B cell (primary cell): ENCODE measurements around the gene CCNYL1. TPM values are rescaled to one million over a fixed set of nuclear protein-coding genes. Genes with fewer than 3 reads are reported as not detected.

Experiments
- ATAC-seq: fragments of 200-7000 bp; cut with Tn5 transposase; one replicate; pipeline ENCODE4 v1.10.0; 2021; ENCODE audit warnings: low read depth, mild to moderate bottlenecking, moderate number of reproducible peaks, moderate library complexity
- CTCF ChIA-PET: fragments of 350-600 bp; sonication (Branson Sonifier 250); formaldehyde crosslinking; loops from one replicate; lab custom pipeline; 2021; ENCODE audit warnings: antibody characterized with exemption, inconsistent platforms; lab: Charles Lee
- POLR2A ChIA-PET: fragments of 350-600 bp; sonication (Branson Sonifier 250); formaldehyde crosslinking; loops from one replicate; lab custom pipeline; 2021; ENCODE audit warnings: antibody characterized with exemption; lab: Charles Lee
- DNase-seq: peaks from one replicate; pipeline ENCODE4 v3.0.0; 2013
- H2AFZ ChIP-seq: 2 replicates; pipeline ENCODE4 v1.6.1; 2012; ENCODE audit warnings: mild to moderate bottlenecking, low read depth, low read length; ENCODE audit not compliant: insufficient read depth, poor library complexity, severe bottlenecking
- H3K27ac ChIP-seq, 2 donors: 1 replicate in 1 of 2; 2 replicates in 1 of 2; pipeline ENCODE4 v1.5.1; 2012 to 2013; ENCODE audit warnings: low read length in 2 of 2, mild to moderate bottlenecking in 2 of 2, moderate library complexity in 1 of 2
- H3K27me3 ChIP-seq, 4 experiments: fragments of 200-600 bp in 1 of 4; sonication (generic) in 1 of 4; replicated peaks in 1 of 4; 1 replicate in 2 of 4; 2 replicates in 2 of 4; pipeline versions ENCODE4 v1.6.1 to v1.7.0; 2013 to 2016; ENCODE audit warnings: low read length in 3 of 4, mild to moderate bottlenecking in 2 of 4, mixed read lengths in 1 of 4, moderate library complexity in 1 of 4; ENCODE audit not compliant: insufficient read depth in 4 of 4, control insufficient read depth in 3 of 4; ENCODE audit errors: control extremely low read depth in 1 of 4
- H3K36me3 ChIP-seq, 2 experiments: replicated peaks in 1 of 2; 1 replicate in 1 of 2; 2 replicates in 1 of 2; pipeline versions ENCODE4 v1.6.1 to v1.7.1; 2013; ENCODE audit warnings: low read length in 1 of 2; ENCODE audit not compliant: insufficient read depth in 2 of 2, control insufficient read depth in 1 of 2; ENCODE audit errors: control extremely low read depth in 1 of 2, extremely low read depth in 1 of 2
- H3K4me1 ChIP-seq, 2 donors: fragments of 200-600 bp in 1 of 2; sonication (generic) in 1 of 2; 1 replicate in 1 of 2; 2 replicates in 1 of 2; pipeline versions ENCODE4 v1.5.1 to v1.6.1; 2013 to 2017; ENCODE audit warnings: low read length in 2 of 2; ENCODE audit not compliant: control insufficient read depth in 2 of 2, insufficient read depth in 2 of 2
- H3K4me2 ChIP-seq: replicated peaks from 2 replicates; pipeline ENCODE3; 2012; ENCODE audit warnings: mild to moderate bottlenecking, low read depth, low read length; ENCODE audit not compliant: poor library complexity, severe bottlenecking
- H3K4me3 ChIP-seq, 5 experiments: fragments of 200-600 bp in 1 of 5; sonication (generic) in 1 of 5; 1 replicate in 3 of 5; 2 replicates in 2 of 5; pipeline versions ENCODE4 v1.5.1 to v1.7.0; 2011 to 2016; ENCODE audit warnings: low read length in 4 of 5, mild to moderate bottlenecking in 4 of 5, low read depth in 2 of 5, control low read depth in 1 of 5, moderate library complexity in 1 of 5; ENCODE audit not compliant: insufficient read depth in 1 of 5; ENCODE audit errors: control extremely low read depth in 1 of 5, extremely low read depth in 1 of 5
- H3K79me2 ChIP-seq: fragments of 200-600 bp; sonication (generic); one replicate; pipeline ENCODE4 v1.6.0; 2016; ENCODE audit warnings: low read length; ENCODE audit not compliant: control insufficient read depth, insufficient read depth
- H3K9ac ChIP-seq: fragments of 200-600 bp; sonication (generic); 2 replicates; pipeline ENCODE4 v1.6.1; 2017; ENCODE audit warnings: mild to moderate bottlenecking, low read length, moderate library complexity
- H3K9me3 ChIP-seq, 3 donors: one replicate each; pipeline versions ENCODE4 v1.6.1 to v1.7.1; 2013; ENCODE audit warnings: low read length in 2 of 3; ENCODE audit not compliant: control insufficient read depth in 2 of 3, insufficient read depth in 1 of 3; ENCODE audit errors: control extremely low read depth in 1 of 3
- H4K20me1 ChIP-seq: 2 replicates; pipeline ENCODE4 v1.6.0; 2012; ENCODE audit warnings: mild to moderate bottlenecking, low read length; ENCODE audit not compliant: insufficient read depth, control insufficient read depth, poor library complexity, severe bottlenecking
- H3K27ac Mint-ChIP-seq: one replicate; pipeline ENCODE4 v1.8.0; 2021; ENCODE audit warnings: mixed read lengths
- H3K27me3 Mint-ChIP-seq: one replicate; pipeline ENCODE4 v1.8.0; 2021; ENCODE audit warnings: mixed read lengths
- H3K4me1 Mint-ChIP-seq: one replicate; pipeline ENCODE4 v1.8.0; 2021; ENCODE audit warnings: mixed read lengths
- H3K4me3 Mint-ChIP-seq: one replicate; pipeline ENCODE4 v1.8.0; 2021; ENCODE audit warnings: mixed read lengths
- H3K9me3 Mint-ChIP-seq: one replicate; pipeline ENCODE4 v1.8.0; 2022; ENCODE audit warnings: mixed read lengths; ENCODE audit not compliant: insufficient read depth
- CTCF ChIP-seq: fragments of 200-600 bp; IDR thresholded peaks from one replicate; pipeline ENCODE4 v1.8.0; 2022; ENCODE audit warnings: antibody characterized with exemption, mild to moderate bottlenecking
- EZH2 ChIP-seq: IDR thresholded peaks from 2 replicates; pipeline ENCODE4 v1.6.1; 2012; ENCODE audit warnings: borderline replicate concordance, low read depth, mild to moderate bottlenecking, moderate library complexity, low read length; ENCODE audit not compliant: insufficient read depth, poor library complexity, severe bottlenecking
- WGBS: methylation state at CpG from one replicate; pipeline ENCODE4 v1.1.5; 2013; ENCODE audit warnings: missing lambda C conversion rate; ENCODE audit not compliant: insufficient coverage; 5-methylcytosine and 5-hydroxymethylcytosine counted together
- intact Hi-C: fragments of 100-400 bp; cut with micrococcal nuclease; formaldehyde crosslinking; loops from one replicate; pipeline ENCODE4 v1.10.0; 2022
- polyA plus RNA-seq: library from polyadenylated mRNA; depleted of rRNA; stranded (reverse); fragments of >200 nt; gene quantifications from 2 replicates; pipeline ENCODE4 v1.2.3, GENCODE V29; 2012
- total RNA-seq, 2 donors: library from RNA; stranded (reverse); fragments of 120-200 nt in 1 of 2; gene quantifications; 1 replicate in 1 of 2; 2 replicates in 1 of 2; pipeline versions ENCODE4 v1.2.3 to v1.2.4, GENCODE V29; 2013 to 2022

The CCNYL1 gene
- total and polyA plus RNA-seq, 2 donors (not counting 1 experiment from before 2014, with no cell fraction given) = 8.6 to 14.2 TPM

- intact Hi-C loops = loop anchor here (1.0 kb wide), 1 partner anchor 239 kb away; no protein-coding TSS in a partner anchor
Measured at GRCh38 chr2:207768866-207769596, 57.6 kb downstream of the CCNYL1 start.

More at GRCh38 chr2:207768866-207769596, 57.6 kb downstream of the CCNYL1 start:
- Histone ChIP-seq H3K9me3 (peaks cover 0 to 9% (median 0%) of the 10 kb centered on the region in 3 donors), H3K4me3 (peak overlapping the region; percentile 55 to 87 (median 65)), H4K20me1 (peaks cover 8% of the 10 kb centered on the region), H2AFZ (peak overlapping the region; percentile 75), H3K79me2 (no peaks in the 10 kb centered on the region), H3K27ac (no peak overlapping the region), H3K4me2 (peak overlapping the region; percentile 100), H3K4me1 (peaks cover 32 to 44% of the 10 kb centered on the region in 2 donors), H3K36me3 (no peaks in the 10 kb centered on the region), H3K27me3 (peaks cover 0 to 15% (median 4%) of the 10 kb centered on the region in 4 experiments), H3K9ac (peak overlapping the region; percentile 79)
- POLR2A ChIA-PET = no interaction called here
- Mint-ChIP-seq H3K4me3 (peak overlapping the region; percentile 89), H3K27me3 (peaks cover 6% of the 10 kb centered on the region), H3K4me1 (peaks cover 36% of the 10 kb centered on the region), H3K27ac (peak overlapping the region; percentile 80), H3K9me3 (no peaks in the 10 kb centered on the region)
- ATAC-seq (no peak), DNase-seq (peak; percentile 54)
- 1% methylated on average over 49 of the region's 52 CpGs for WGBS
- TF ChIP-seq CTCF (no peak), EZH2 (no peak)
- CTCF ChIA-PET = interaction anchor here (2.1 to 3.9 kb wide), 2 partner anchors 23 to 266 kb away, joined by 4 to 15 read pairs; no protein-coding TSS in a partner anchor
